Peyer's patch (tissue), 4 donors: ENCODE measurements around the gene GABRB1. TPM values are rescaled to one million over a fixed set of nuclear protein-coding genes. Genes with fewer than 3 reads are reported as not detected.

ENCODE experiments used
- DNase-seq, 3 donors: peaks; one replicate each; pipeline ENCODE4 v3.0.0-alpha.2; 2017 to 2019
- H3K27ac ChIP-seq, 4 donors: fragments of 200-600 bp; sonication (generic); one replicate each; pipeline ENCODE4 v1.5.1; 2016 to 2019
- H3K27me3 ChIP-seq, 2 donors: fragments of 200-600 bp; sonication (generic); one replicate each; pipeline ENCODE4 v1.5.1; 2019
- H3K36me3 ChIP-seq, 3 donors: fragments of 200-600 bp; sonication (generic); one replicate each; pipeline ENCODE4 v1.5.1; 2016 to 2019
- H3K4me1 ChIP-seq, 4 donors: fragments of 200-600 bp; sonication (generic); one replicate each; pipeline ENCODE4 v1.5.1; 2016 to 2019
- H3K4me3 ChIP-seq, 4 donors: fragments of 200-600 bp; sonication (generic); 1 replicate in 3 of 4; 2 replicates in 1 of 4; pipeline ENCODE4 v1.5.1; 2016 to 2019; ENCODE audit warnings: mild to moderate bottlenecking in 1 of 4
- H3K9me3 ChIP-seq, 4 donors: fragments of 200-600 bp; sonication (generic); one replicate each; pipeline ENCODE4 v1.5.1; 2016 to 2019; ENCODE audit warnings: mild to moderate bottlenecking in 1 of 4
- CTCF ChIP-seq, 6 experiments: fragments of 450-650 bp in 4 of 6; fragments of 200-600 bp in 2 of 6; sonication (generic) in 1 of 6; IDR thresholded peaks; one replicate each; pipeline ENCODE4 v1.5.1; 2017 to 2019; ENCODE audit warnings: antibody characterized with exemption in 6 of 6, mild to moderate bottlenecking in 3 of 6, moderate library complexity in 1 of 6
- POLR2A ChIP-seq, 2 donors: fragments of 450-650 bp; IDR thresholded peaks; one replicate each; pipeline ENCODE4 v1.5.1; 2017; ENCODE audit warnings: antibody characterized with exemption in 2 of 2, mild to moderate bottlenecking in 2 of 2, moderate library complexity in 2 of 2
- total RNA-seq, 4 donors: library from RNA; depleted of rRNA; stranded (reverse); fragments of >200 nt; gene quantifications; one replicate each; pipeline ENCODE4 v1.1.0, GENCODE V29; 2016

Gene GABRB1
- total RNA-seq, 4 donors from 2014 or later = not detected

- no peak for TF ChIP-seq POLR2A (IDR thresholded peaks at IDR 0.05)
- TF ChIP-seq CTCF (IDR thresholded peaks at IDR 0.05) = no peak
- Histone ChIP-seq H3K27ac (no peak overlapping the region), H3K27me3 (no peaks in the 10 kb centered on the region), H3K36me3 (no peaks in the 10 kb centered on the region), H3K4me3 (no peak overlapping the region), H3K4me1 (no peaks in the 10 kb centered on the region), H3K9me3 (no peaks in the 10 kb centered on the region)
- no peak for DNase-seq
Observed at GRCh38 chr4:47010912-47011446, 20.4 kb upstream of the GABRB1 start.

- Histone ChIP-seq H3K4me3 (no peak overlapping the region), H3K36me3 (no peaks in the 10 kb centered on the region), H3K27ac (no peak overlapping the region), H3K9me3 (no peaks in the 10 kb centered on the region), H3K27me3 (no peaks in the 10 kb centered on the region), H3K4me1 (no peaks in the 10 kb centered on the region)
- no peak for TF ChIP-seq POLR2A (IDR thresholded peaks at IDR 0.05)
- no peak for TF ChIP-seq CTCF (IDR thresholded peaks at IDR 0.05)
- no peak for DNase-seq
Observed at GRCh38 chr4:47012676-47013075, 18.7 kb upstream of the GABRB1 start.

GRCh38 chr4:47013373-47013772 lies 18.0 kb upstream of the GABRB1 start:
- Histone ChIP-seq H3K36me3 (no peaks in the 10 kb centered on the region), H3K27ac (no peak overlapping the region), H3K4me3 (no peak overlapping the region), H3K4me1 (no peaks in the 10 kb centered on the region), H3K27me3 (no peaks in the 10 kb centered on the region), H3K9me3 (no peaks in the 10 kb centered on the region)
- TF ChIP-seq POLR2A (IDR thresholded peaks at IDR 0.05) (no peak), CTCF (IDR thresholded peaks at IDR 0.05) (no peak)
- DNase-seq = no peak

GRCh38 chr4:47017081-47017480 lies 14.3 kb upstream of the GABRB1 start:
- TF ChIP-seq CTCF (IDR thresholded peaks at IDR 0.05) (no peak), POLR2A (IDR thresholded peaks at IDR 0.05) (no peak)
- H3K9me3 ChIP-seq = no peaks in the 10 kb centered on the region
- H3K27me3 ChIP-seq = no peaks in the 10 kb centered on the region
- H3K27ac ChIP-seq = no peak overlapping the region
- no peaks in the 10 kb centered on the region for H3K4me1 ChIP-seq
- no peaks in the 10 kb centered on the region for H3K36me3 ChIP-seq
- no peak overlapping the region for H3K4me3 ChIP-seq
- DNase-seq = no peak

GRCh38 chr4:47017494-47017893 lies 13.9 kb upstream of the GABRB1 start:
- H3K27me3 ChIP-seq = no peaks in the 10 kb centered on the region
- no peaks in the 10 kb centered on the region for H3K4me1 ChIP-seq
- H3K9me3 ChIP-seq = no peaks in the 10 kb centered on the region
- no peak overlapping the region for H3K4me3 ChIP-seq
- H3K36me3 ChIP-seq = no peaks in the 10 kb centered on the region
- TF ChIP-seq POLR2A (IDR thresholded peaks at IDR 0.05) (no peak), CTCF (IDR thresholded peaks at IDR 0.05) (no peak)
- no peak for DNase-seq
- H3K27ac ChIP-seq = no peak overlapping the region
